H9 (cell line): Measurements from ENCODE around the gene ARHGAP31. TPM values are rescaled to one million over a fixed set of nuclear protein-coding genes. Genes with fewer than 3 reads are reported as not detected.

ENCODE experiments used
- DNase-seq: peaks from one replicate; pipeline ENCODE4 v3.0.0-alpha.2; 2017
- H2AFZ ChIP-seq: one replicate; pipeline ENCODE4 v1.6.1; 2013; ENCODE audit warnings: mild to moderate bottlenecking, low read length, control low read depth, moderate library complexity
- H2AK5ac ChIP-seq: 2 replicates; pipeline ENCODE4 v1.6.1; 2013; ENCODE audit warnings: low read length, control low read depth, mixed read lengths; ENCODE audit not compliant: insufficient read length
- H2BK120ac ChIP-seq: one replicate; pipeline ENCODE4 v1.6.1; 2013; ENCODE audit warnings: low read depth, mild to moderate bottlenecking, low read length, control low read depth, inconsistent platforms; ENCODE audit not compliant: poor library complexity, severe bottlenecking
- H2BK12ac ChIP-seq: 2 replicates; pipeline ENCODE4 v1.6.1; 2013; ENCODE audit warnings: low read length, control low read depth, mixed read lengths, low read depth; ENCODE audit not compliant: insufficient read length
- H2BK15ac ChIP-seq: 2 replicates; pipeline ENCODE4 v1.6.1; 2013; ENCODE audit warnings: low read depth, low read length, control low read depth
- H2BK20ac ChIP-seq: one replicate; pipeline ENCODE4 v1.6.1; 2013; ENCODE audit warnings: low read depth, mild to moderate bottlenecking, low read length, control low read depth, inconsistent platforms; ENCODE audit not compliant: poor library complexity, severe bottlenecking
- H2BK5ac ChIP-seq: 2 replicates; pipeline ENCODE4 v1.6.1; 2013; ENCODE audit warnings: low read length, control low read depth, mixed read lengths; ENCODE audit not compliant: insufficient read length
- H3K14ac ChIP-seq: 2 replicates; pipeline ENCODE4 v1.6.1; 2013; ENCODE audit warnings: low read length, control low read depth; ENCODE audit not compliant: insufficient read depth
- H3K18ac ChIP-seq: 2 replicates; pipeline ENCODE4 v1.6.1; 2013; ENCODE audit warnings: low read depth, mild to moderate bottlenecking, mixed read lengths, low read length, control low read depth; ENCODE audit not compliant: insufficient read length
- H3K23ac ChIP-seq: 2 replicates; pipeline ENCODE4 v1.6.1; 2013; ENCODE audit warnings: low read length, control low read depth, mixed read lengths, low read depth; ENCODE audit not compliant: insufficient read length
- H3K23me2 ChIP-seq: 2 replicates; pipeline ENCODE4 v1.6.1; 2013; ENCODE audit warnings: low read depth, mild to moderate bottlenecking, mixed read lengths, low read length, control low read depth; ENCODE audit not compliant: insufficient read length, poor library complexity, severe bottlenecking
- H3K27ac ChIP-seq: 2 replicates; pipeline ENCODE4 v1.5.1; 2013; ENCODE audit warnings: low read length, control low read depth, mixed read lengths, low read depth; ENCODE audit not compliant: insufficient read length
- H3K27me3 ChIP-seq: 2 replicates; pipeline ENCODE4 v1.6.1; 2013; ENCODE audit warnings: low read length, control low read depth, inconsistent platforms; ENCODE audit not compliant: insufficient read depth
- H3K4ac ChIP-seq: 2 replicates; pipeline ENCODE4 v1.6.1; 2013; ENCODE audit warnings: low read depth, mild to moderate bottlenecking, control low read depth, inconsistent platforms, low read length, moderate library complexity
- H3K4me1 ChIP-seq: 2 replicates; pipeline ENCODE4 v1.6.1; 2013; ENCODE audit warnings: low read length, control low read depth, inconsistent platforms; ENCODE audit not compliant: insufficient read depth
- H3K4me2 ChIP-seq: 2 replicates; pipeline ENCODE4 v1.6.1; 2013; ENCODE audit warnings: low read length, control low read depth, mixed read lengths; ENCODE audit not compliant: insufficient read length, insufficient read depth
- H3K56ac ChIP-seq: 2 replicates; pipeline ENCODE4 v1.6.1; 2013; ENCODE audit warnings: low read depth, mild to moderate bottlenecking, mixed read lengths, low read length, control low read depth; ENCODE audit not compliant: insufficient read length
- H3K79me1 ChIP-seq: 2 replicates; pipeline ENCODE4 v1.6.1; 2013; ENCODE audit warnings: low read depth, mild to moderate bottlenecking, moderate library complexity, low read length, control low read depth, inconsistent platforms; ENCODE audit not compliant: insufficient read depth, poor library complexity, severe bottlenecking
- H3K79me2 ChIP-seq: 2 replicates; pipeline ENCODE4 v1.6.1; 2013; ENCODE audit warnings: low read length, control low read depth, inconsistent platforms; ENCODE audit not compliant: insufficient read depth
- H3K9ac ChIP-seq: 2 replicates; pipeline ENCODE4 v1.6.1; 2013; ENCODE audit warnings: low read length, control low read depth, mixed read lengths; ENCODE audit not compliant: insufficient read length; ENCODE audit errors: extremely low read depth
- H3K9me3 ChIP-seq: one replicate; pipeline ENCODE4 v1.6.1; 2013; ENCODE audit warnings: low read depth, low read length, inconsistent platforms; ENCODE audit not compliant: control insufficient read depth
- H3T11ph ChIP-seq: one replicate; pipeline ENCODE4 v1.6.1; 2013; ENCODE audit warnings: mild to moderate bottlenecking, low read length, control low read depth, inconsistent platforms
- H4K20me1 ChIP-seq: one replicate; pipeline ENCODE4 v1.6.1; 2013; ENCODE audit not compliant: control insufficient read depth, insufficient read length, insufficient read depth
- H4K5ac ChIP-seq: 2 replicates; pipeline ENCODE4 v1.6.1; 2013; ENCODE audit warnings: low read depth, mild to moderate bottlenecking, mixed read lengths, low read length, control low read depth; ENCODE audit not compliant: insufficient read length
- H4K8ac ChIP-seq: replicated peaks from 2 replicates; pipeline ENCODE4 v1.6.1; 2013; ENCODE audit warnings: low read length, control low read depth, mixed read lengths, low read depth; ENCODE audit not compliant: insufficient read length
- H4K91ac ChIP-seq: 2 replicates; pipeline ENCODE4 v1.6.1; 2013; ENCODE audit warnings: low read depth, mild to moderate bottlenecking, moderate library complexity, mixed read lengths, low read length, control low read depth; ENCODE audit not compliant: insufficient read length
- H3K27ac Mint-ChIP-seq, 3 experiments: 2 replicates in 2 of 3; 3 replicates in 1 of 3; pipeline ENCODE4 v1.8.0; 2020 to 2021; ENCODE audit warnings: mixed read lengths in 3 of 3, mild to moderate bottlenecking in 1 of 3, moderate library complexity in 1 of 3
- H3K27me3 Mint-ChIP-seq: 2 replicates; pipeline ENCODE4 v1.8.0; 2021; ENCODE audit warnings: low read depth, mild to moderate bottlenecking, moderate library complexity, mixed read lengths
- H3K36me3 Mint-ChIP-seq, 3 experiments: 2 replicates in 2 of 3; 3 replicates in 1 of 3; pipeline ENCODE4 v1.8.0; 2020 to 2021; ENCODE audit warnings: low read depth in 3 of 3, mixed read lengths in 3 of 3; ENCODE audit not compliant: insufficient read depth in 1 of 3
- H3K4me1 Mint-ChIP-seq, 2 experiments: 2 replicates each; pipeline ENCODE4 v1.8.0; 2020; ENCODE audit warnings: mixed read lengths in 2 of 2
- H3K4me3 Mint-ChIP-seq, 2 experiments: 2 replicates in 1 of 2; 3 replicates in 1 of 2; pipeline ENCODE4 v1.8.0; 2020 to 2021; ENCODE audit warnings: mild to moderate bottlenecking in 2 of 2, mixed read lengths in 2 of 2, moderate library complexity in 1 of 2
- H3K9me3 Mint-ChIP-seq, 2 experiments: 2 replicates in 1 of 2; 3 replicates in 1 of 2; pipeline ENCODE4 v1.8.0; 2020; ENCODE audit warnings: mild to moderate bottlenecking in 2 of 2, mixed read lengths in 2 of 2, moderate library complexity in 1 of 2
- WGBS: extraction: QIAGEN DNeasy Blood & Tissue Kit; methylation state at CpG from one replicate; pipeline ENCODE4 v1.1.7; 2013; ENCODE audit warnings: missing lambda C conversion rate, low lambda C conversion rate, mixed read lengths; ENCODE audit not compliant: insufficient read length; ENCODE audit errors: extremely low coverage; 5-methylcytosine and 5-hydroxymethylcytosine counted together
- total RNA-seq: library from RNA; stranded (reverse); gene quantifications from 2 replicates; pipeline ENCODE4 v1.2.1, GENCODE V29; 2021
- TF ChIP-seq, protein P1 (sequence below): fragments of 200-600 bp; sonication (generic); conservative IDR thresholded peaks from 3 replicates; pipeline ENCODE4 v1.8.0; 2021; ENCODE audit warnings: antibody characterized with exemption, mild to moderate bottlenecking

Gene ARHGAP31
- total RNA-seq, 1 experiment from 2014 or later = 2.2 TPM

DNA sequence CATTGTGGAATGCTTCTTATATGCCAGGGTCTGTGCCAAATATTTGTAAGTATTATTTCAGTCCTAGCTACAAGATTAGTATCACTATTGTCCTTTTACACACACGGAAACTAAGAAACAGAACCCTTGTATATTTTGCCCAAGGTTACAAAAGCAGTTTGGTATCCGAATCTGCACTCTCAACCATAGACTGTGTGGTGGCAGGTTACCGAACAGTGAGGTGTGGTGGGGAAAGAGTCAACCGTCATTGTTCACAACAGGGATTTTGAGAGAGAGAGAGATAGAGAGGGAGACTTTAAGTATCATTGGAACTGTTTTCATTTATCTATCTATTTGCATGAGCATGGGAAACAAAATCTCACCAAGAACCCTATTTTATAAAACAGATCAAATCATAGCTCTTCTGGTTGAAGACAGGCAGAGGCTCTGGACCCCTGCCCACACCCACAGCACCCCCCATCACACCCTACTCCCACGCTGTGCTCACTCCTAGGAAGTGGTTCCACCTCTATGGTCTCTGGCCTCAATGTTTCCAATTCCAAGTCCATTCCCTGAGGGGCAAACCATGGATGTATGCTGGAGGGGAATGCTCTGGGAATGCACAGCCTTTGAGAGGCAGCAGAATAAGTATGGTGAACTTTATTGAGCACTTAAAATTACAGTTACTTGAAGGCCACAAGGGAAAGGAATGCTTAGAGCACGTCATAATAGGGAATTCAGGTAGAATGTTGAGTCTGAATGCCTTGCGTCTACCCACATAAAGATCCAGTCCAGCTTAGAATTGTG, 69.0 kb downstream of the ARHGAP31 start:
- no peak overlapping the region for H3K4me3 Mint-ChIP-seq
- Histone ChIP-seq H3K27ac (no peak overlapping the region), H2AK5ac (no peak overlapping the region), H2BK5ac (no peak overlapping the region), H2AFZ (no peak overlapping the region), H3K79me1 (no peaks in the 10 kb centered on the region), H3K9me3 (no peaks in the 10 kb centered on the region), H3K79me2 (no peaks in the 10 kb centered on the region), H4K5ac (no peak overlapping the region), H4K8ac (no peak overlapping the region), H3K9ac (no peak overlapping the region), H3K14ac (no peak overlapping the region), H3K27me3 (no peaks in the 10 kb centered on the region), H3K4me1 (peaks cover 13% of the 10 kb centered on the region; the same call in 1 of the 2 replicates), H2BK12ac (no peak overlapping the region), H3T11ph (no peak overlapping the region), H3K4ac (no peak overlapping the region), H3K23ac (no peak overlapping the region), H3K4me2 (no peak overlapping the region), H4K20me1 (no peaks in the 10 kb centered on the region), H3K18ac (no peak overlapping the region), H4K91ac (no peak overlapping the region), H2BK15ac (no peak overlapping the region), H2BK120ac (no peak overlapping the region), H2BK20ac (no peak overlapping the region), H3K23me2 (no peaks in the 10 kb centered on the region), H3K56ac (no peak overlapping the region)
- no peaks in the 10 kb centered on the region for H3K27me3 Mint-ChIP-seq
- H3K27ac Mint-ChIP-seq = peak overlapping the region in 1 of 3 experiments; percentile 35; a peak in 1 of 7 replicates
- WGBS = no CpG with 5 or more reads among the region's 7 CpGs
- H3K4me1 Mint-ChIP-seq = peaks cover 38 to 47% of the 10 kb centered on the region in 2 experiments
- TF ChIP-seq, protein P1, sequence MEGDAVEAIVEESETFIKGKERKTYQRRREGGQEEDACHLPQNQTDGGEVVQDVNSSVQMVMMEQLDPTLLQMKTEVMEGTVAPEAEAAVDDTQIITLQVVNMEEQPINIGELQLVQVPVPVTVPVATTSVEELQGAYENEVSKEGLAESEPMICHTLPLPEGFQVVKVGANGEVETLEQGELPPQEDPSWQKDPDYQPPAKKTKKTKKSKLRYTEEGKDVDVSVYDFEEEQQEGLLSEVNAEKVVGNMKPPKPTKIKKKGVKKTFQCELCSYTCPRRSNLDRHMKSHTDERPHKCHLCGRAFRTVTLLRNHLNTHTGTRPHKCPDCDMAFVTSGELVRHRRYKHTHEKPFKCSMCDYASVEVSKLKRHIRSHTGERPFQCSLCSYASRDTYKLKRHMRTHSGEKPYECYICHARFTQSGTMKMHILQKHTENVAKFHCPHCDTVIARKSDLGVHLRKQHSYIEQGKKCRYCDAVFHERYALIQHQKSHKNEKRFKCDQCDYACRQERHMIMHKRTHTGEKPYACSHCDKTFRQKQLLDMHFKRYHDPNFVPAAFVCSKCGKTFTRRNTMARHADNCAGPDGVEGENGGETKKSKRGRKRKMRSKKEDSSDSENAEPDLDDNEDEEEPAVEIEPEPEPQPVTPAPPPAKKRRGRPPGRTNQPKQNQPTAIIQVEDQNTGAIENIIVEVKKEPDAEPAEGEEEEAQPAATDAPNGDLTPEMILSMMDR = no peak
- no peaks in the 10 kb centered on the region for H3K9me3 Mint-ChIP-seq
- no peak for DNase-seq
- no peaks in the 10 kb centered on the region for H3K36me3 Mint-ChIP-seq
